ENCODE data around the gene NPEPL1.

DNA sequence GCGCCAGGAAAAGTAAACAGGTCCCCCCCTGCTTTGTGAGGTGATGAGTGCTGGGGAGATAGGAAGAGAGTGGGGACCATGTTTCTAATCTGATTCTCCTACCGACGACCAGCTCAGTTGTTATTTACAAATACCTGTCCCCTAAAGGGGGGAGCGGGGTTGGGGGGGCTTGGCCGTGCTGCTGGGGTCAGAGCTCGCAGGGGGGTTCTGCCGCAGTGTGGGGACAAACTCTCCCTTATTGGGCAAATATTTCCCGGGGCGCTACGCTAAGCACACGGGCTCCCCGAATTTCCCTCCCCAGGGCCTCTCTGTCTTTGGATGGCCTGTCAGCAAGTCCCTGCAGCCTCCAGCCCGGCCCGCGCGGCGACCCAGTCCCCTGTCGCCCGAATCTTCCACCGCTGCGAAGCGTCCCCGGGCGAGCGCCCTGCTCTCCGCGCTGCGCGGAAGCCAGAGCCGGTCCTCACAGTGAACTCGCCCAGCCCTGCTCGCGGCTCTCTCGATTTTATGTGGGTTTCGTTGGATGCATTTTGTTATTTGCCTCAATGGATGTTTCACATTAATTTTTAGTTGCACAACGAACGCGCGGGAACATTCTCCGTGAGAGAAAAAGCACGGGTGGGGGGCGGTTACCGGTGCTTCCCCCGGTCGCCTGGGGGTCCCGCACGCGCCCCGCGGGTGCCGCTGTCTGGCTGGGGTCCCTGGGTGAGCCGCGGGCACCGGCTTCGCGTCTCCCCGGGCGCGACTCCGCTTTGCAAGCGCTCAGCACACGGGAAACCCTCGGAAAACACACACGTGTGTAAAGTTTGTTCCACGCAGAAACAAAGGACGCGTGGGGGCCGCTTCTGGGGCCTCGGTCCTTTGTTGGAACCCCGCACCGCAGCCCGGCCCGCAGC lies 43.1 kb upstream of the NPEPL1 start:
- TF ChIP-seq, protein P1, sequence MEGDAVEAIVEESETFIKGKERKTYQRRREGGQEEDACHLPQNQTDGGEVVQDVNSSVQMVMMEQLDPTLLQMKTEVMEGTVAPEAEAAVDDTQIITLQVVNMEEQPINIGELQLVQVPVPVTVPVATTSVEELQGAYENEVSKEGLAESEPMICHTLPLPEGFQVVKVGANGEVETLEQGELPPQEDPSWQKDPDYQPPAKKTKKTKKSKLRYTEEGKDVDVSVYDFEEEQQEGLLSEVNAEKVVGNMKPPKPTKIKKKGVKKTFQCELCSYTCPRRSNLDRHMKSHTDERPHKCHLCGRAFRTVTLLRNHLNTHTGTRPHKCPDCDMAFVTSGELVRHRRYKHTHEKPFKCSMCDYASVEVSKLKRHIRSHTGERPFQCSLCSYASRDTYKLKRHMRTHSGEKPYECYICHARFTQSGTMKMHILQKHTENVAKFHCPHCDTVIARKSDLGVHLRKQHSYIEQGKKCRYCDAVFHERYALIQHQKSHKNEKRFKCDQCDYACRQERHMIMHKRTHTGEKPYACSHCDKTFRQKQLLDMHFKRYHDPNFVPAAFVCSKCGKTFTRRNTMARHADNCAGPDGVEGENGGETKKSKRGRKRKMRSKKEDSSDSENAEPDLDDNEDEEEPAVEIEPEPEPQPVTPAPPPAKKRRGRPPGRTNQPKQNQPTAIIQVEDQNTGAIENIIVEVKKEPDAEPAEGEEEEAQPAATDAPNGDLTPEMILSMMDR (IDR thresholded peaks at IDR 0.05; ENCODE audit: extremely low read depth in 1 of 2, insufficient read depth in 1 of 2, low read depth in 1 of 2, low read length in 2 of 2): no peak
- no peak for TF ChIP-seq POLR2AphosphoS5 (IDR thresholded peaks at IDR 0.05; ENCODE audit: insufficient read depth, low read depth, low read length)
- no peak for TF ChIP-seq POLR2A (IDR thresholded peaks at IDR 0.05; ENCODE audit: low read depth, low read length)
- no peak for TF ChIP-seq GATA2 (IDR thresholded peaks at IDR 0.05; ENCODE audit: insufficient read depth, insufficient read length, low read depth, low read length)
- TF ChIP-seq EZH2 (IDR thresholded peaks at IDR 0.05; ENCODE audit: borderline replicate concordance, low read depth, low read length, severe bottlenecking): no peak
- no peak for TF ChIP-seq MYC (IDR thresholded peaks at IDR 0.05; ENCODE audit: low read depth, low read length)

All from endothelial cell of umbilical vein (primary cell).